ENCODE results near the gene NEK2.

NEK2 gene

GRCh38 chr1:211638689-211639101 is 36.7 kb downstream of the NEK2 start:
- TF ChIP-seq TEAD4 (IDR thresholded peaks at IDR 0.05) (no peak), CREB1 (IDR thresholded peaks at IDR 0.05; ENCODE audit: low read depth) (no peak), EGR1 (IDR thresholded peaks at IDR 0.05) (no peak), ZBTB7A (IDR thresholded peaks at IDR 0.05; ENCODE audit: low read depth) (no peak), TCF12 (IDR thresholded peaks at IDR 0.05; ENCODE audit: low read depth) (no peak), RAD21 (IDR thresholded peaks at IDR 0.05; ENCODE audit: low read depth) (no peak), CEBPB (IDR thresholded peaks at IDR 0.05) (no peak), FOXM1 (IDR thresholded peaks at IDR 0.05; ENCODE audit: borderline replicate concordance, low read depth) (no peak), USF1 (IDR thresholded peaks at IDR 0.05) (no peak)

- TF ChIP-seq EGR1 (IDR thresholded peaks at IDR 0.05), result no peak
Measured at GRCh38 chr1:211638246-211638645, 37.2 kb downstream of the NEK2 start.

- no peak for TF ChIP-seq TCF12 (IDR thresholded peaks at IDR 0.05; ENCODE audit: low read depth)
- TF ChIP-seq EGR1 (IDR thresholded peaks at IDR 0.05), result no peak
- no peak for TF ChIP-seq NFIC (IDR thresholded peaks at IDR 0.05)
- TF ChIP-seq MAX (IDR thresholded peaks at IDR 0.05), result no peak
- TF ChIP-seq CEBPB (IDR thresholded peaks at IDR 0.05), result no peak
- no peak for TF ChIP-seq EP300 (IDR thresholded peaks at IDR 0.05; ENCODE audit: borderline replicate concordance)
- no peak for TF ChIP-seq ZBTB7A (IDR thresholded peaks at IDR 0.05; ENCODE audit: low read depth)
- TF ChIP-seq RAD21 (IDR thresholded peaks at IDR 0.05; ENCODE audit: low read depth), result no peak
- TF ChIP-seq CREB1 (IDR thresholded peaks at IDR 0.05; ENCODE audit: low read depth), result no peak
- TF ChIP-seq USF1 (IDR thresholded peaks at IDR 0.05), result no peak
Measured at GRCh38 chr1:211637066-211637465, 38.4 kb downstream of the NEK2 start.

GRCh38 chr1:211635597-211636205 is 39.7 kb downstream of the NEK2 start:
- TF ChIP-seq MAX (IDR thresholded peaks at IDR 0.05), result no peak
- TF ChIP-seq NFIC (IDR thresholded peaks at IDR 0.05), result no peak
- TF ChIP-seq TCF12 (IDR thresholded peaks at IDR 0.05; ENCODE audit: low read depth), result no peak
- TF ChIP-seq FOXM1 (IDR thresholded peaks at IDR 0.05; ENCODE audit: borderline replicate concordance, low read depth), result no peak
- TF ChIP-seq RAD21 (IDR thresholded peaks at IDR 0.05; ENCODE audit: low read depth), result no peak
- TF ChIP-seq ZBTB7A (IDR thresholded peaks at IDR 0.05; ENCODE audit: low read depth), result no peak
- TF ChIP-seq CREB1 (IDR thresholded peaks at IDR 0.05; ENCODE audit: low read depth), result no peak
- TF ChIP-seq USF1 (IDR thresholded peaks at IDR 0.05), result no peak
- TF ChIP-seq REST (IDR thresholded peaks at IDR 0.05; ENCODE audit: low read depth), result no peak
- TF ChIP-seq TAF1 (IDR thresholded peaks at IDR 0.05; ENCODE audit: low read depth), result no peak
- no peak for TF ChIP-seq EGR1 (IDR thresholded peaks at IDR 0.05)
- no peak for TF ChIP-seq EP300 (IDR thresholded peaks at IDR 0.05; ENCODE audit: borderline replicate concordance)

- TF ChIP-seq EP300 (IDR thresholded peaks at IDR 0.05; ENCODE audit: borderline replicate concordance), result no peak
- no peak for TF ChIP-seq YY1 (IDR thresholded peaks at IDR 0.05; ENCODE audit: low read depth)
- no peak for TF ChIP-seq REST (IDR thresholded peaks at IDR 0.05; ENCODE audit: low read depth)
- no peak for TF ChIP-seq TCF12 (IDR thresholded peaks at IDR 0.05; ENCODE audit: low read depth)
- no peak for TF ChIP-seq FOXM1 (IDR thresholded peaks at IDR 0.05; ENCODE audit: borderline replicate concordance, low read depth)
- no peak for TF ChIP-seq CREB1 (IDR thresholded peaks at IDR 0.05; ENCODE audit: low read depth)
- TF ChIP-seq NFIC (IDR thresholded peaks at IDR 0.05), result no peak
- TF ChIP-seq CEBPB (IDR thresholded peaks at IDR 0.05), result no peak
- no peak for TF ChIP-seq USF1 (IDR thresholded peaks at IDR 0.05)
- no peak for TF ChIP-seq MAX (IDR thresholded peaks at IDR 0.05)
- TF ChIP-seq RAD21 (IDR thresholded peaks at IDR 0.05; ENCODE audit: low read depth), result no peak
- no peak for TF ChIP-seq TAF1 (IDR thresholded peaks at IDR 0.05; ENCODE audit: low read depth)
- no peak for TF ChIP-seq TEAD4 (IDR thresholded peaks at IDR 0.05)
- TF ChIP-seq ZBTB7A (IDR thresholded peaks at IDR 0.05; ENCODE audit: low read depth), result no peak
- TF ChIP-seq EGR1 (IDR thresholded peaks at IDR 0.05), result no peak
Measured at GRCh38 chr1:211634931-211635330, 40.5 kb downstream of the NEK2 start.
